ENCODE data around the gene ZSWIM8.

ZSWIM8 gene

DNA sequence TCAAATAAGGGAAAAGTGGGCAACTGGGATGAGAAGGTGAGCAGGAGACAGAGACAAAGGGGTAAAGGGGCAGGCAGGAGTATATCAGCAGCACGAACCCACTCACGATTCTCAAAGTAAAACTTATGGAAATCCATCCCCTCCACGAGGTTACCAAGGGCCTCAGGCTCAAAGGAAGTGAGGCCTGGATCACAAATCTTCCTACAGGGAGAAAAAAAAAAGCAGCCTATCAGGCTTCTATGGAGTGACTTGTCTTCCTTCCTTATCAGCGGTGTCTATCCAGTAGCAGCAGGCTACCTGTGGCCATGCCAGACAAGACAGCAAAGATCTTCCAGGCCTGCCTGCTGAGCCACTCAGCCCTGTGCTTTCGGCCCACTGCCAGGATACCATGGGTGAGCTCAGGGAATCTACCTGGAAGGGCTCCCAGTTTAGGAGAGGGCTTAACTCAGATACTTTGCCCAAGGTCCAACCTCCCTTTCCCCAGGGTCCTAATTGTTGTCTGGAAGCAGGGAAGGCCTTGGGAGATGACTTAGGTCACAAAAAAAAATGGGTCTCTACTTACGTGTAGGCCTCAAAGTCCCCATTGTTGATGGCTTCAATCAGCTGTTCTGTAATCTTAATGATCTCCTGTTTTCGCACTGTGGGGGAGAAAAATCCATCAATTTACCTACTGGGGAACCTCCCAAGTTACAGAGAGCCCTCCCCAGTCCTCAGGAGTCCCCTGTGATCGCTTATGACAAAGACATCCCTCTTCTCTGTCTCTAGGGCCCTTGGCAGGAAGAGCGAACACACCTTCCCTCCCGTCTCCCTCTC lies 31.7 kb downstream of the ZSWIM8 start:
- CTCF ChIA-PET = interaction anchor here (1.1 to 4.2 kb wide), 4 partner anchors 8 to 45 kb away, joined by 3 to 23 read pairs (median 3); a partner anchor contains a TSS
- no peak for DNase-seq (ENCODE audit: extremely low spot score)
- POLR2A ChIA-PET = no interaction called here
- TF ChIP-seq, protein P1, sequence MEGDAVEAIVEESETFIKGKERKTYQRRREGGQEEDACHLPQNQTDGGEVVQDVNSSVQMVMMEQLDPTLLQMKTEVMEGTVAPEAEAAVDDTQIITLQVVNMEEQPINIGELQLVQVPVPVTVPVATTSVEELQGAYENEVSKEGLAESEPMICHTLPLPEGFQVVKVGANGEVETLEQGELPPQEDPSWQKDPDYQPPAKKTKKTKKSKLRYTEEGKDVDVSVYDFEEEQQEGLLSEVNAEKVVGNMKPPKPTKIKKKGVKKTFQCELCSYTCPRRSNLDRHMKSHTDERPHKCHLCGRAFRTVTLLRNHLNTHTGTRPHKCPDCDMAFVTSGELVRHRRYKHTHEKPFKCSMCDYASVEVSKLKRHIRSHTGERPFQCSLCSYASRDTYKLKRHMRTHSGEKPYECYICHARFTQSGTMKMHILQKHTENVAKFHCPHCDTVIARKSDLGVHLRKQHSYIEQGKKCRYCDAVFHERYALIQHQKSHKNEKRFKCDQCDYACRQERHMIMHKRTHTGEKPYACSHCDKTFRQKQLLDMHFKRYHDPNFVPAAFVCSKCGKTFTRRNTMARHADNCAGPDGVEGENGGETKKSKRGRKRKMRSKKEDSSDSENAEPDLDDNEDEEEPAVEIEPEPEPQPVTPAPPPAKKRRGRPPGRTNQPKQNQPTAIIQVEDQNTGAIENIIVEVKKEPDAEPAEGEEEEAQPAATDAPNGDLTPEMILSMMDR (IDR thresholded peaks at IDR 0.05; ENCODE audit: control extremely low read depth, extremely low read depth, low read depth, missing control alignments) = no peak

DNA sequence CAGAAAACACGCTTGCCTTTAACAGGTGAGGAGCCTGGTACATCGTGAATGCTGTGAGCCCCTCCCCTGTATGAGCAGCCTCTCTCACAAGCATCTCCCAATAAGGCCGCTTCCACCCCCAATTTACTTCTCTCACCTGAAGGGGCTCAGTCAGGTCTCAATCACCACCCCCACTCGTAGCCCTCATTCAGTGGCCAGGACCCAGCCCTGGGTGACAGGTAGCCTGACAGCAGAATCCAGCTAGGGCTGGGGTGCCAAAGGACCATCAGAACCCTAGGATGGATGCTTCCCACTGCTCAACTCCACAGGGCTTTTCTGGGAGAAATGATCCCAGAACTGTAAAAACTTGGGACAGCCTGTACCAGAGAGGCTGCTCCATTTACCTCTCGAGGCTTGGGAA lies 32.4 kb downstream of the ZSWIM8 start:
- ChIA-PET CTCF (interaction anchor here (1.1 kb wide), 1 partner anchor 13 kb away, joined by 3 read pairs; no protein-coding TSS in a partner anchor), POLR2A (no interaction called here)
- TF ChIP-seq, protein P1 (IDR thresholded peaks at IDR 0.05; ENCODE audit: control extremely low read depth, extremely low read depth, low read depth, missing control alignments) = no peak
- DNase-seq (ENCODE audit: extremely low spot score) = no peak

DNA sequence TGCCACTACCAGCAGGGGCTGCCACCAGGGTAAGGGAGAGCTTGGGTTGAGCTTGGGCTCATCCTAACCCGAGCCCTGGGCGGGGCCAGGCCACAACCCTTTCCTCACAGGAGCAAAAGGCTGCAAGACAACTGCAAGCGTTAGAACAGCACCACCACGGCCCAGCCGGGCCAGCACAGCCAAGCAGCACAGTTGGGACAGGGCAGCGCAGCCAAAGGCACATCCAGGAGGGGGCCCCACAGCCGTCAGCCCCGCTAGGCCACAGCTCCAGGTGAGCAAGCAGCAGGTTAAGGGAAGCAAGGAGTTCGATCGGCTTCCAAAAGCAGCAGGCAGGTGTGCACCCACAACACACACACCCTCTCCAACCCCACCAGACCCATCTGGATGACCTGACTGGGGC lies 33.0 kb downstream of the ZSWIM8 start:
- CTCF ChIA-PET = interaction anchor here (1.1 to 2.1 kb wide), 2 partner anchors 12 kb away, joined by 3 to 7 read pairs; no protein-coding TSS in a partner anchor
- TF ChIP-seq, protein P1 (IDR thresholded peaks at IDR 0.05; ENCODE audit: control extremely low read depth, extremely low read depth, low read depth, missing control alignments) = no peak
- POLR2A ChIA-PET = no interaction called here
- no peak for DNase-seq (ENCODE audit: extremely low spot score)

DNA sequence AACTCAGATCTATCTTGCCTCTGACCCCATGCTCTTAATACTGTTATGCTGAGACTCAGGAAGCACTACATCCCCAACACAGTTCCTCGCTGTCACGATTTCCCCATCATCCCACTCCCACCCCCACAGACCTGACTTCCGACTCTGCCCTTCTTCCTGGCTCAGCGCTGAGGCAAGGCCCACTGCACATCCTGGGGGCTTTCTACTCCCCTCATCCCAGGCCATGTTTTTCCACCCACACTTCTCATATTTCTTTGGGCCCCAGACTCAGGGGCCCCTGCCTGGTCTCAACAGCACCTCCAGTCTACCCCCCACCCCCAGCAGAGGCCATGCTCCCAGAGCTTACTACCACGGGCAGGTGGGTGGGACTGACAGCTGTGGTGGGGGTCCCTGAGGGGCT lies 33.7 kb downstream of the ZSWIM8 start:
- CTCF ChIA-PET = interaction anchor here (1.0 to 2.1 kb wide), 4 partner anchors 9 to 29 kb away, joined by 3 to 7 read pairs (median 3); no protein-coding TSS in a partner anchor
- POLR2A ChIA-PET = no interaction called here
- TF ChIP-seq, protein P1 (IDR thresholded peaks at IDR 0.05; ENCODE audit: control extremely low read depth, extremely low read depth, low read depth, missing control alignments) = no peak
- DNase-seq (ENCODE audit: extremely low spot score) = no peak

DNA sequence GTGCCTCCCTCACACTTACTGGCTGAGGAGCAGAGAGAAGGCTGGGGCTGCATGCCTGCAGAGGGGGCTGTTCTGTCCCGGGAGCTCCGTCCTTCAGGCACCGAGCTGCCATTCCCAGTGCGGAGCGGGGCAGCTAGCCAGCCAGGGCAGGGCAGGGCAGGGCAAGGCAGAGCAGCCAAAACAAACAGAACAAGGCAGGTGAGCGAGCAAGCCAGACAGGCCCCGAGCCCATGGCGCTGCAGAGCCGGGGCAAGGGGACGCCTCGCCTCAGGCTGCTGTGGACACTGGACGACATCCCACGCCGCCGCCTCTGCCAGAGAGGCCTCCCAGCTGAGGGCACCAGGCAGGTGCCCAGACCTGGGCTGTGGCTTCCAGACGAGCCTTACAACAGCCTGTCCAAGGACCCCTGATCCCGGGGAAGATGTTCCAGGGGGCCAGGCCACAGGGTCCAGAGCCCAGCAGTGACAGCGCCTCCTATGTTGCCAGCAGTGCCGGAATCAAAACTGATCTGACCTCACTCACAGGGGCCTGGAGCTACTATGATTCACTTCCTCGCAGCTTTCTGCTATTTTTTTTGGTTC lies 34.2 kb downstream of the ZSWIM8 start:
- TF ChIP-seq, protein P1 (IDR thresholded peaks at IDR 0.05; ENCODE audit: control extremely low read depth, extremely low read depth, low read depth, missing control alignments) = no peak
- no peak for DNase-seq (ENCODE audit: extremely low spot score)
- CTCF ChIA-PET = interaction anchor here (1.0 to 2.1 kb wide), 4 partner anchors 9 to 29 kb away, joined by 3 to 7 read pairs (median 3); no protein-coding TSS in a partner anchor
- POLR2A ChIA-PET = interaction anchor here (0.5 kb wide), 1 partner anchor 64 kb away, joined by 3 read pairs; no protein-coding TSS in a partner anchor

DNA sequence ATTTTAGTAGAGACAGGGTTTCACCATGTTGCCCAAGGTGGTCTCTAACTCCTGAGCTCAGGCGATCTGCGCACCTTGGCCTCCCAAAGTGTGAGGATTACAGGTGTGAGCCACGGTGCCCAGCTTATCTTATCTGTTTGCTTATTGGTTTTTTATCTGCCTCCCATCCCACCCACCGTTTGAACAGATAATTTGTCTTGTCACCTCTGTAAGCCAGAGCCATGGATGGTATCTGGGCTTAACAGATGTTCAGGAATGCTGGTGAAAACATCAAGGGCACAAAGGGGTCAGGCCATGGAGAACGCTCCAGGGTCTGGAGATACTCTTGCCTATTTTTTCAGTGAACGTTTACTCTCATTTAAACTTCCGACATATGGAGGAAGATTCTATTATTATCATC lies 38.0 kb downstream of the ZSWIM8 start:
- POLR2A ChIA-PET = no interaction called here
- CTCF ChIA-PET = interaction anchor here (1.2 to 5.0 kb wide), 3 partner anchors 8 to 117 kb away, joined by 3 to 23 read pairs (median 5); no protein-coding TSS in a partner anchor
- DNase-seq (ENCODE audit: extremely low spot score) = no peak
- TF ChIP-seq, protein P1 (IDR thresholded peaks at IDR 0.05; ENCODE audit: control extremely low read depth, extremely low read depth, low read depth, missing control alignments) = no peak

All from GM10248 (cell line).